Right cardiac atrium (tissue), 5 donors: ENCODE results near the gene SLC13A3. TPM values are rescaled to one million over a fixed set of nuclear protein-coding genes. Genes with fewer than 3 reads are reported as not detected.

Source experiments
- ATAC-seq, 2 donors: fragments of 200-7000 bp; cut with Tn5 transposase; one replicate each; pipeline versions ENCODE4 v1.8.0 to v1.9.1; 2020; ENCODE audit warnings: moderate library complexity in 2 of 2, mild to moderate bottlenecking in 1 of 2
- DNase-seq, 3 donors: peaks; one replicate each; pipeline ENCODE4 v3.0.0-alpha.2; 2020
- H3K27ac ChIP-seq: one replicate; pipeline ENCODE4 v1.5.1; 2013; ENCODE audit warnings: mild to moderate bottlenecking, low read length, control low read depth, moderate library complexity
- H3K27me3 ChIP-seq: one replicate; pipeline ENCODE4 v1.6.1; 2013; ENCODE audit not compliant: control insufficient read depth, insufficient read depth
- H3K4me1 ChIP-seq: one replicate; pipeline ENCODE4 v1.6.1; 2013; ENCODE audit warnings: low read length; ENCODE audit not compliant: control insufficient read depth, insufficient read depth
- H3K4me3 ChIP-seq: one replicate; pipeline ENCODE4 v1.5.1; 2013; ENCODE audit warnings: low read length, control low read depth
- H3K9me3 ChIP-seq: one replicate; pipeline ENCODE4 v1.6.1; 2013; ENCODE audit warnings: low read length; ENCODE audit not compliant: control insufficient read depth
- WGBS: extraction: QIAGEN DNeasy Blood & Tissue Kit; methylation state at CpG from one replicate; pipeline ENCODE4 v1.1.7; 2013; 5-methylcytosine and 5-hydroxymethylcytosine counted together
- intact Hi-C, 4 donors: fragments of 100-400 bp; cut with DNase I; formaldehyde crosslinking; loops; one replicate each; pipeline versions ENCODE4 v1.11.0 to v1.14.0; 2022 to 2023
- polyA plus RNA-seq: library from polyadenylated mRNA; stranded (reverse); fragments of 200-250 nt; gene quantifications from one replicate; pipeline ENCODE4 v1.2.3, GENCODE V29; 2013
- total RNA-seq, 4 donors: library from RNA; stranded (reverse); fragmentation: NEBNext Ultra II Directional; extraction: Animal tissue kit (Norgen Biotek cat#: 25700); gene quantifications; one replicate each; pipeline ENCODE4 v1.2.1, GENCODE V29; 2021
- donor health status: healthy with polysubstance abuse.
- donor health status: DM: no; HTN: yes; CAD: no.
- donor health status: DM: no; HTN: no; CAD: no.
- donor health status: DM: no; HTN: yes; CAD: no; lungs with severe emphysema.
- donor health status: DM: yes; HTN: yes; CAD: no.

The SLC13A3 gene
- total and polyA plus RNA-seq, 5 donors, result 0.35 to 1.5 (median 0.50) TPM

DNA sequence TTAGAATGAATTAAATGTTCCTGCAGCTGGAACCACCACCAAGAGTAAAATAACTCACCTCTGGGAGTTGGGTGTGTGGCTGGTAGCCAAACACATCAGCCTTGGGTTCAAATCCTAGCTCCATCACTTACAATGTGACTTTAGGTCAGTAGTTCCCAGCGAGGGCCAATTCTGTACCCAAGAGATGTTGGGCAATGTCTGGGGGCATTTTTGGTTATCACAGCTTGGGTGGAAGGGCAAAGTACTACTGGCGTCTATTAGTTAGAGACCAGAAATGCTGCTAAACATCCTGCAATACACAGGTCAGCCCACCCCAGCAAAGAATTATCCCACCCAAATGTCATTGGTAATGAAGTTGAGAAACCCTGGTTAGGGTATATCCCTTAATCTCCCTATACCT, 48.8 kb downstream of the SLC13A3 start:
- ATAC-seq, result no peak
- no peak for DNase-seq
- H3K9me3 ChIP-seq, result no peaks in the 10 kb centered on the region
- no peaks in the 10 kb centered on the region for H3K27me3 ChIP-seq
- WGBS, result 92% methylated on average over 2 of the region's 2 CpGs
- no peak overlapping the region for H3K4me3 ChIP-seq
- no peak overlapping the region for H3K27ac ChIP-seq
- H3K4me1 ChIP-seq, result no peaks in the 10 kb centered on the region
- intact Hi-C loops, result no loop called here

DNA sequence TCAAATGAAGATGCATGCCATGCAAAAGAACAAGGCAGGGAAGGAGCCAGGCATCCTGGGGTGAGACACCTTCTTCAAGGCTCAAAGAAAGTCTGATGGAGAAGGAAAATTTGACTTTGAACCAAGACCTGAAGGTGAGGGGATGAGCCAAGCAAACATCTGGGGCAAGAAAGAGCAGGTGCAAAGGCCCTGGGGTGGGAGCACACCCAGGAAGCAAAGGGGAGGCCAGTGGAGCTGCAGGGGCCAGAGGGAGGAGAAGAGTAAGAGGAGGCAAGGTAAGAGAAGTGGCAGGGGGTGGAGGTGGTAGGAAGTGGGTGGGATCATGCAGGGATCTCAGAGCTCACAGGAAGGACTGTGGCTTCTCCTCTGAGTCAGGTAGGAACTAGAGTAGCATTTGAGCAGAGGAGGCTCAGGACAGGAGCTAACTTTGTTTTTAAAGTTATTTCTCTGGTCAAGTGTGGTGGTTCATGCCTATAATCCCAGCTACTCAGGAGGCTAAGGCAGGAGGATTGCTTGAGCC, 49.6 kb downstream of the SLC13A3 start:
- no peak overlapping the region for H3K4me3 ChIP-seq
- ATAC-seq (no peak), DNase-seq (no peak)
- H3K27me3 ChIP-seq, result no peaks in the 10 kb centered on the region
- H3K9me3 ChIP-seq, result no peaks in the 10 kb centered on the region
- intact Hi-C loops, result no loop called here
- H3K27ac ChIP-seq, result no peak overlapping the region
- no peaks in the 10 kb centered on the region for H3K4me1 ChIP-seq

DNA sequence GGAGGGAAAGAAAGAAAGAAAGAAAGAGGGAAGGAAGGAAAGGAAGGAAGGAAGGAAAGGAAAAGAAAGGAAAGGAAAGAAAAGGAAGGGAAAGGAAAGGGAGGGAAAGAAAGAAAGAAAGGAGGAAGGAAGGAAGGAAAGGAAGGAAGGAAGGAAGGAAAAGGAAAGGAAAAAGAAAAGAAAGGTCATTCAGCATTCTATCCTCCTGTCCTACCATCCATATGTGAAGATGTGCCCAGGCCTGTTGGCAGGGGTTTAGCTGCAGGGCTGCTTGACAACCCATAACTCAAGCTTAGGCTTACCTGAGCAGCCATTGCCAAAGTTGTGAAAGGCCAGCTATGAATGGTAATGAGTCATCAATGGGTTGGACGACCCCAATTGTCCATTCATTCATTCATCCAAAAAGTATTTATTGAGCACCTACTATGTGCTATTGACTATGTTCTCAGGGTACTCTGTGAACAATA, 50.9 kb downstream of the SLC13A3 start:
- 84% methylated on average over 1 of the region's 1 CpG for WGBS
- Histone ChIP-seq H3K4me1 (no peaks in the 10 kb centered on the region), H3K9me3 (no peaks in the 10 kb centered on the region), H3K4me3 (no peak overlapping the region), H3K27ac (no peak overlapping the region), H3K27me3 (no peaks in the 10 kb centered on the region)
- ATAC-seq (no peak), DNase-seq (no peak)
- intact Hi-C loops, result no loop called here

DNA sequence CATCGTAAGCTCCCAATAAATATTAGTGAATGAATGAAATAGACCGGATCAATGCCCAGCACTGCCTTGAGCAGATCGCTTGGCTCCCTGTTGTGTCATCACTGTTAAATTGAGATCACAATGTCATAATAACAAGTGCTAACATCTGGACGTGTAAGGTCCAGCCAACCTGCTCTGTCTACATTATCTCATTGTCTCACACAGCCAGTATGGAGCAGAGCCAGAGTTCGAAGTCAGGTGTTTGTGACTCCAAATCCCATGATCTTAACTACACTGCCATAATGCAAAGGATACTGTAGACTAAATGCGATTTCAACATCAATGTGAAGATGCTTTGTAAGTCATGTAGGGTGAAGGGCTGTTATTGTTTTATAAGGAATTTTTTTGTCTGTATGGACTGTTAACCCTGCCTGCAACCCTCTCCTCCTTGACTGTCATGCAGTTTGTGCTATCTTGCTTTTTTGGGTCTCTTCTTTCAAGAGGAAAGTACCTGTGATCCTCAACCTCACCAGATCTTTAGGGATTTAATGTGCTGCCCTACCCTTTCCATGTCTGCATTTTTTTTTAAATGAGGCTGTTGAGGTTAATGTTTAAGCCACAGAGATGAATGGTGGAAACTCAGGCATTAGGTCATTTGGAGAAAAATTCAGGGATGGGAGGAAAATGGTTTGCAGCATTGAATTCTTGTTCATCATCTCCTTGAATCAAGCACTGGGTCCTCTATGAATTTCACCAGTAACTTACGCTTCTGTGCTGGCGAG, 51.9 kb downstream of the SLC13A3 start:
- intact Hi-C loops, result loop anchor here in 1 of 4 donors (10.0 kb wide), 1 partner anchor 65 kb away; no protein-coding TSS in a partner anchor
- no peaks in the 10 kb centered on the region for H3K9me3 ChIP-seq
- DNase-seq, result no peak
- ATAC-seq, result no peak
- no peaks in the 10 kb centered on the region for H3K4me1 ChIP-seq
- H3K4me3 ChIP-seq, result no peak overlapping the region
- no peaks in the 10 kb centered on the region for H3K27me3 ChIP-seq
- H3K27ac ChIP-seq, result no peak overlapping the region
- 89% methylated on average over 8 of the region's 8 CpGs for WGBS

DNA sequence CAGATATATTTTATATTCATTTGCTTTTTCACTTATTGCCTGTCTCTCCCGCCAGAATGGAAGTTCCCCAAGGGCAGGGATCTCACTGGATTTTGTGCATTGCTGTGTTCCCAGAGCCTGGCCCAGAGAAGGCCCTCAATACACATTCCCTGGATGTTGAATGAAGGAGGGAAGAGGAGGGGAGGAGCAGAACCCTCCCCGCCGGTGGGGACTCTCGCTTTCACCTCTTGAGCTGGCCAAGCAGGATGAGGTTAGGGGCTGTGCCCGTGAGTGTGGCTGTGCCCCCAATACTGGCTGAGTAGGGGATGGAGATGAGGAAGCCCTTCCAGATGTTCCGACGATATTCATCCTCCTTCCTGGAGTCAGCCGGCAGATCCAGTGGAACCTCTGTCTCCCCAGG, 55.3 kb downstream of the SLC13A3 start:
- H3K9me3 ChIP-seq, result no peaks in the 10 kb centered on the region
- intact Hi-C loops, result loop anchor here in 1 of 4 donors (10.0 kb wide), 1 partner anchor 61 kb away; no protein-coding TSS in a partner anchor
- no peaks in the 10 kb centered on the region for H3K4me1 ChIP-seq
- no peaks in the 10 kb centered on the region for H3K27me3 ChIP-seq
- H3K4me3 ChIP-seq, result no peak overlapping the region
- 85% methylated on average over 8 of the region's 8 CpGs for WGBS
- DNase-seq (no peak), ATAC-seq (no peak)
- H3K27ac ChIP-seq, result no peak overlapping the region

DNA sequence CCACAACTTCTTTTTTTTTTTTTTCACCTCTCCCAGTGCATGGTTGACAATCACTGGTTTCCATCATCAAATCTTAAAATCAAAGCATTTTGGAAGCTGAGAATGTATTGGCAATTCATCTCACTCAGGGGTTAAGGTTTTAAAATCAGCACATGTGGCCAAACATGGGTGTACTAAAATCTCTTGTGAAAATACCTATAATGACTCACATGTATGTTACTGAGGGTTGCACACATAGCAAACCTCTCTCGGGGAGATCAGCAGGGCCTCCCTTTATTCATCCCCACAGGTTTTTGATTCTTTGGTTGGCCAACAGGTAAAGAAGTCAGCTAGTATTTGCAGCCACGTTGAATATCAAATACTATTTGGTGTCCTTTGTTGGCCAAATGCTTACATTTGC, 56.5 kb downstream of the SLC13A3 start:
- WGBS, result 57% methylated on average over 2 of the region's 2 CpGs
- H3K9me3 ChIP-seq, result no peaks in the 10 kb centered on the region
- no peak overlapping the region for H3K4me3 ChIP-seq
- ATAC-seq (no peak), DNase-seq (no peak)
- H3K27ac ChIP-seq, result no peak overlapping the region
- intact Hi-C loops, result loop anchor here in 1 of 4 donors (10.0 kb wide), 1 partner anchor 60 kb away; no protein-coding TSS in a partner anchor
- no peaks in the 10 kb centered on the region for H3K27me3 ChIP-seq
- no peaks in the 10 kb centered on the region for H3K4me1 ChIP-seq

DNA sequence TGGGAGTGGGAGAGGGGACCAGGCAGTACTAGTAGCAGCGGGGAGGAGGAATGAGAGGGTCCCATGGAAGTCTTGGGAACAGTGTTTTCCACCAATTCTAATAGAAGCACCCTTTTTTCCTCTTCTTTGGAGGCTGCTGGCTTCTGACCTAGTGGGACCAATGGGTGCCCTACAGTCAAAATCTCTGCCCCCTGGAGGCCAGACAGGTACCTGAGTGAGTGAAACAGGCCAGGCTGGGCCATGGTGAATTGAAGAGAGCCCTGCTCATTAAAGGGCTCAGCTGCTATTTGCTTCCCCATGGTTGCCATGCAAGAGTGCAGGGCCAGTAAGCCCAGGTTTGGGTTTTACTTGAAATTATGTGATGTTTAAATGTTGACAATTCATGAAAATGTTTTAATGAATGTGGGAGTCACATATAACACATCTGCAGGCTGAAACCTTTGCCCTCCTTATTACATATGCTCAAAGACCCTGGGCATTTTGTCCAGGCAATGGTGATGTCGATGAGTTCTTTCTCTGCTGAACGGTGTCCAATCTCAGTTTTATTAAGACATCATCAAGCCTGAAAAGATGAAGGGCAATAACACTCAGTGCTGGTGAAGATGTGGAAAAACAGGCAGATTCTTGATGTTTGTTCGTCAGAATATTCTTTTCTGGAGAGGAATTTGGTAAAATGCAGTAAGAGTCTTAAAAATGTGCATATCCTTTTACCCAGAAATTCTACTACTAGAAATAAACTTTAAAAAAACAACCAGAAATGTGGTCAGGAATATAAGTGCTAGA, 58.5 kb downstream of the SLC13A3 start:
- Histone ChIP-seq H3K4me3 (no peak overlapping the region), H3K4me1 (no peaks in the 10 kb centered on the region), H3K9me3 (no peaks in the 10 kb centered on the region), H3K27ac (no peak overlapping the region), H3K27me3 (no peaks in the 10 kb centered on the region)
- ATAC-seq, result no peak
- no peak for DNase-seq
- intact Hi-C loops, result loop anchor here in 1 of 4 donors (10.0 kb wide), 1 partner anchor 58 kb away; no protein-coding TSS in a partner anchor
- WGBS, result 97% methylated on average over 4 of the region's 4 CpGs

DNA sequence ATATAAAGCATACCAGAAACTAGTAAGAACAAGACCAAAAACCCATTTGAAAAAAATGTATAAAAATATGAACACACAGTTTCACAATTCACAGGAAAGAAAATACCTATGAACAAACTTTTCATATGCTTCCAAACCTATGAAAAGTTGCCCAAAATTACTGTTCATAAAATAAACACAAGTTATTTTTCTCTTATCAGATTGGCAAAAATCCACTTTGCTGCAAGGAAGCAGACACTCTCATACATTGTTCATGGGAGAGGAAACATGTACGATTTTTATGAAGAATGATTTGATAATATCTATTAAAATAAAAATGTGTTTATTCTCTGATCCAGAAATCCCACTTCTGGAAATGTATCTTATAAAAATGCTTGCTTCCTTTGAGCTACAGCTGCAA, 60.8 kb downstream of the SLC13A3 start:
- no peak for ATAC-seq
- Histone ChIP-seq H3K9me3 (no peaks in the 10 kb centered on the region), H3K27ac (no peak overlapping the region), H3K4me3 (no peak overlapping the region), H3K27me3 (no peaks in the 10 kb centered on the region), H3K4me1 (no peaks in the 10 kb centered on the region)
- WGBS, result 43% methylated on average over 1 of the region's 1 CpG
- intact Hi-C loops, result loop anchor here in 1 of 4 donors (10.0 kb wide), 1 partner anchor 56 kb away; no protein-coding TSS in a partner anchor
- no peak for DNase-seq

DNA sequence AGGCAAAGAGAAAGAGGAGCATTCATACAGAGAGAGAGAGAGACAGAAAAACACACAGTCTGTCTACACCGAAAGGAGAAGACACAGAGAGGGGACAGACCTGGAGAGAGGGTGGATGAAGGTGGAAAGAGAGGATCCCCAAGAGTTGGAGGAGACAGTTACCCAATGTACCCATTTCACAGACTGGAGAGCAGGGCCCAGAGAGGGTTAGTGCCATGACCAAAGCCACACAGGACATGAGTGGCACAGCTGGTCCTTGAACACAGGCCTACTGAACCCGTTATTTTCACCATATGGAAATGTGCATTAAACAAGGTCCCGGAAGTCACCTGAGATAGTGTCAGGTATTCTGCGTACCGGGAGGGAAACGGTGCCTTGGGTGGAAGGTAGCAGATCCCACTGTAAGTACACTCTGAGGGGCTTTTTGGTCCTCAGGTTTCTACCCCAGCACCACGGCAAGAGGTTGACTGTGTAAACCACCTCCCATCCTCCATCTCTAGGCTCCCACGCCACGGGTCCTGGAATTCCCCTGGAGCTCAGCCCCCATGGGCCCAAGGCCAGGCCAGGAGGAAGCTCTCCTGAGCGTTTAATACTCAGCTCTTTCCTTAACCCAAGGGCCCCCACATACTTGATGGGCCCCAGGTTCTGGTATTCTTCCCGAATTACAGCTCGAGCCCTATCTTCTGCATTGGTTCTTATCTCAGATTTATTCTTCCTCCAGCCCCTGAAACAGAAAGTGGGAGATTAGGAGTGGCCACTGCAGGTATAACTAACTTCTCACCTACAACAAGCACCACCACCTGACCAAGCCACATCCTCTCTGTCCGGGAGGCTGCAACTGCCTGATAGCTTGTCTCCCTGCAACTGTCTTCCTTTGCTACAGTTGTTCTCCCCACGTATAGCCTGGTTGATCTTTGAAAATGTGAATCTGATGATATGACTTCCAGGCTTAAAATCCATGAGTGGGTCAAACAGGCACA, 62.4 kb downstream of the SLC13A3 start:
- Histone ChIP-seq H3K4me1 (no peaks in the 10 kb centered on the region), H3K9me3 (no peaks in the 10 kb centered on the region), H3K27ac (no peak overlapping the region), H3K4me3 (no peak overlapping the region), H3K27me3 (no peaks in the 10 kb centered on the region)
- ATAC-seq (no peak), DNase-seq (no peak)
- WGBS, result 76% methylated on average over 14 of the region's 14 CpGs
- intact Hi-C loops, result no loop called here

DNA sequence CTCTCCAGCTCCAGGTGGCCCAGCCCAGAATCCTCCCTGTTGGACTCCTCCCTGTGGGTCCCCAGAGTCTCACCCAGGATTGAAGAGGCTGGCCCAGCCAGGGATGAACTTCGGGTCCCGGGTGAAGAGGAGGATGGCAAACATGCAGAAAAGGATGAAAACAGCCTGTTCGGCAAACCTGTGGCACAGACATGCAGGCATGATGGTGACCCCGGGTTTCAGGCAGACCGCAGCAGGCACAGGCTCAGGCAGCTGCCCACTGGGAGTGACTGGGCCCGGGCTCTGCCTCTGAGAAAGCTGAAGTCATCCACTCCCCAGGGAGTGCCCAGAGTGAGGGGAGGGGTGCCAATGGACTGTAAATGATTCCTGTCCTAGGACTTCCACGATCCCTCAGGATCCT, 63.3 kb downstream of the SLC13A3 start:
- Histone ChIP-seq H3K4me3 (no peak overlapping the region), H3K27ac (no peak overlapping the region), H3K27me3 (no peaks in the 10 kb centered on the region), H3K9me3 (no peaks in the 10 kb centered on the region), H3K4me1 (no peaks in the 10 kb centered on the region)
- DNase-seq, result no peak
- no peak for ATAC-seq
- intact Hi-C loops, result no loop called here
- 80% methylated on average over 7 of the region's 7 CpGs for WGBS
